Activated T-helper 1 cell treated with anti-CD3 and anti-CD28 coated beads, Interleukin-2, amount 50 U/mL, for 16 hours (primary cell): ENCODE data around the gene DENND1A.
"Not testable (repeated sequence)": the region's sequence is repeated elsewhere in the genome, so short reads cannot be mapped to it uniquely, and the experiment has no call there.

Source experiments
- DNase-seq, 2 donors: peaks; one replicate each; pipeline ENCODE4 v3.0.0-alpha.2; 2020; ENCODE audit warnings: low read depth in 1 of 2, low spot score in 1 of 2

The DENND1A gene

DNA sequence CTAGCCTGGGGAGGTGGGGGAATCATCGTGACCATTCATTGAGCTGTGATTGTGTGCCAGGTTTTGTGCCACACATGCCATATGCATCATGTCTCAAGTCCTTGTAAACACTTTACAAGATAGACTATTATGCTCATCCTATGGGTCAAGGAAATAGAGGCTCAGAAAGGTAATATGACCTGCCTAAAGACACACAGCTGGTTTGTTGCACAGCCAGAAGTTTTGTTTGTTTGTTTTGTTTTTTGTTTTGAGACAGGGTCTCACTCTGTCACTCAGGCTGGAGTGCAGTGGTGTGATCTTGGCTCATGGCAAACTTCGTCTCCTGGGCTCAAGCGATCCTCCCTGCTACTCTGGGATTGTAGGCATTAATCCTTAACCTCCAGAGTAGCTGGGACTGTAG lies 595.3 kb downstream of the DENND1A start:
- DNase-seq: no peak

DNA sequence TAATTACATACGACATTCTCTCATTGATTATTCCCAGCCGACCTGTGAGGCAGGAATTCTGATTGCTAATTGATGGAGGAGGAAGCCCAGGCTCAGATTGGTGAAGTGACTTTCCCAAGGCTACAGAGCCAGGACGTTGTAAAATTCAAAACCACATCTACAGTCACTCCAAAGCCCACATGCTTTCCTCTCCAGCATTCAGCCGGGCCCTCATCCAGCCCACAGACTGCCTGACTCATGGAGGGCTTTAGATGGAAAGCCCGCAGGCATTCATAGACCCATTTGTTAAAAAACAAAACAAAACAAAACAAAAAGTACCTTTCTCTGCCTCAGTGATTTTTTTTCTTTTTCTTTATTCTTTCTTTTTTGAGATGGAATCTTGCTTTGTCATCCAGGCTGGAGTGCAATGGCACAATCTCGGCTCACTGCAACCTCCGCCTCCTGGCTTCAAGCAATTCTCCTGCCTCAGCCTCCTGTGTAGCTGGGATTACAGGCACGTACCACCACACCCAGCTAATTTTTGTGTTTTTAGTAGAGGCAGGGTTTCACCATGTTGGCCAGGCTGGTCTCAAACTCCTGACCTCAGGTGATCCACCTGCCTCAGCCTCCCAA lies 596.8 kb downstream of the DENND1A start:
- DNase-seq: not testable (repeated sequence)

DNA sequence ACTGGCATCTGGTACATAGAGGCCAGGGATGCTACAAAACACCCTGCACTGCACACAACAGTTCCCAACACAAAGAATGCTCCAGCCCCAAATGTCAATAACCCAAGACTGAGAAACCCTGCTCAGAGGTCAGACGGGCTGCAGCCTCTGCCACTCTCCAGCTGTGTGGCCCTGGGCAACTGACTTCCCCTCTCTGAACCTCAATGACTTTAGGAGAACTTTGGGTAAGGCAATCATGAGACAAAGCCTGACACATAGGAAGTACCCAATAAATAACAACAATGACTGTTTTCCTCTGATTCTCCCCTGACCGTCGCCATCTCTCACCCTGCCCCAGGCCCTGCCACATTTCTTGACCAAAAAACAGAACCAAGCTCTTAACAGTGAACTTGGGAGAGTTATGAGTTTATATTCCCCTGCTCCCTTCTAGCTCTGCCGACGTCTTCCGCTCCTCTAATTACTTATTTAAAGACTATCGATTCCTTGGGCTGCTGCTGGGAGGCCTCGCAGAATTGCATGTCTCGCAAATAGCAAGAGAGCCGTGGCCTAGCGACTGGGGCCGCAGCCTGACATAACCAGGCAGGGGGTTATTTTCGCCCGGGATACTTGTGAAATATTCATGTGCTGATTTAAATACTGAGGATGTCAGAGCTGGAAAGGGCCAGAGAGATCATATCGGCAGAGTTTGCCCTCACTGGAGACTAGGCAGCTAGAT lies 598.4 kb downstream of the DENND1A start:
- DNase-seq: no peak
